Femur (tissue), 1 donor: Measurements from ENCODE around the gene CYB561A3.

ENCODE experiments used
- DNase-seq: peaks from one replicate; pipeline ENCODE4 v3.0.0-alpha.2; 2017

Gene CYB561A3

GRCh38 chr11:61342207-61342803 is 19.4 kb downstream of the CYB561A3 start:
- DNase-seq, result no peak

GRCh38 chr11:61341706-61342105 is 20.0 kb downstream of the CYB561A3 start:
- DNase-seq, result no peak

DNA sequence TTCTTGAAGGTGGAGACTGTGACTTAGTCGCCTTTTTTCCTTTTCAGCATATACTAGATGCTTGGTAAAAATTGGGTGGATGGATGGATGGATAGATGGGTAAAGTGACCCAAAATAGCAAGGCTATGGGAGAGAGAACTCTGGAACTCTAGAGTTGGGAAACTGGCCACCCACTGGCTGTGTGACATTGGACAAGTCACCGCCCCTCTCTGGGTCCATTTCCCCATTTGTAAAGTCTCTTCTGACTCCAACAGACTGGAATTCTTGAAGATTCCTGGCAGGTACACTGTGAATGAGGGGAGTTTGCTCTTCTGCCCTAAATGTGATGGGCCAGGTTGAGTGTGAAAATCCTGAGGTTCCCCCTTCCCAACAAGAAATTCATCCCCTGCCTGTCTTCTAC is 20.7 kb downstream of the CYB561A3 start:
- no peak for DNase-seq

GRCh38 chr11:61339490-61339878 is 22.2 kb downstream of the CYB561A3 start:
- DNase-seq, result no peak

- no peak for DNase-seq
Observed at GRCh38 chr11:61338783-61339489, 22.7 kb downstream of the CYB561A3 start.

DNA sequence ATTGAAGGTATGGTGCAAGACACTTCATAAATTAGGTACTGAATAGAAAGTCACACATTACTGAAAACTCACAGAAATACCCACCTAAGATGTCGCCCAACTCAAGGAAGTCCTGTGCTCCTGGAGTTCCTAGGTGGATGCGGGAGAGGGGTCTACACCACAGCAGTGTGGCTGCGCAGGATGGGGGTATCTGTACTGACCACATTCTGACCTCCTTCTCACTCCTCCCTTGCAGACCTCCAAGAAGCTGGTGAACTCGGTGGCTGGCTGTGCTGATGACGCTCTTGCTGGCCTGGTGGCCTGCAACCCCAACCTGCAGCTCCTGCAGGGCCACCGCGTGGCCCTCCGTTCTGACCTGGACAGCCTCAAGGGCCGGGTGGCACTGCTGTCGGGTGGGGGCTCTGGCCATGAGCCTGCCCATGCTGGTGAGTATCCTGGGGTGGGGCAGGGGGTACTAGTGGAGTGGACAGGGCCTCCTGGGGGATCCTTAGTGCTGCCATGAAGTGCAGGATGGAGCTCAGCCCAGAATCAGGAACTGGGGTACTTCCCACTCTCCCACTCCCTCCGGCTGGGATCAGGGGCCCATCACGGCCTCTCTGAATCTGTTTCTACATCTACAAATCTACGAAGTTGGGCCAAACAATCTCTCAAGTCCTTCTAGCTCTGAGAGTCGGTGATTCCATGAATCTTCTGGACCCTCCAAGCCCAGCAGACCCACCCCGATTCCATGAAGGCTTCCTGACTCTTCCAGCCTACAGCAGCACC is 23.8 kb downstream of the CYB561A3 start:
- no peak for DNase-seq

GRCh38 chr11:61336171-61336935 is 25.3 kb downstream of the CYB561A3 start:
- DNase-seq, result peak; percentile 84

DNA sequence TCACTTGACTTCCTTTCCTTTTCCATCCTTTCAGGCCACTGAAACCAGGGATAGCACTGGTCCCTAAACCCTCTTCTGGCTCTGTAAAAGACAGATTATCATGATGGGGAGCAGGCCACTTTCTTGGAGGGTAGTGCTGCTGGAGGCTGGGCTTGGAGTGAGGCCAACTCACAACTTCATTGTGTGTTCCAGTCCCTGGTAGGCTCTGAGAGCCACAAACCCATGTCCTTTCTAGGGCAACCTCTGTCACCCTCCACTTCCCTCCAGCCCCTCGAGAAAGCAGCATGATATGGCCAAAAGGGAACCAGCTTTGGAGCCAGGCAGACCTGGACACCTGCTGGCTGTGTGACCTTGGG is 26.3 kb downstream of the CYB561A3 start:
- DNase-seq, result no peak

DNA sequence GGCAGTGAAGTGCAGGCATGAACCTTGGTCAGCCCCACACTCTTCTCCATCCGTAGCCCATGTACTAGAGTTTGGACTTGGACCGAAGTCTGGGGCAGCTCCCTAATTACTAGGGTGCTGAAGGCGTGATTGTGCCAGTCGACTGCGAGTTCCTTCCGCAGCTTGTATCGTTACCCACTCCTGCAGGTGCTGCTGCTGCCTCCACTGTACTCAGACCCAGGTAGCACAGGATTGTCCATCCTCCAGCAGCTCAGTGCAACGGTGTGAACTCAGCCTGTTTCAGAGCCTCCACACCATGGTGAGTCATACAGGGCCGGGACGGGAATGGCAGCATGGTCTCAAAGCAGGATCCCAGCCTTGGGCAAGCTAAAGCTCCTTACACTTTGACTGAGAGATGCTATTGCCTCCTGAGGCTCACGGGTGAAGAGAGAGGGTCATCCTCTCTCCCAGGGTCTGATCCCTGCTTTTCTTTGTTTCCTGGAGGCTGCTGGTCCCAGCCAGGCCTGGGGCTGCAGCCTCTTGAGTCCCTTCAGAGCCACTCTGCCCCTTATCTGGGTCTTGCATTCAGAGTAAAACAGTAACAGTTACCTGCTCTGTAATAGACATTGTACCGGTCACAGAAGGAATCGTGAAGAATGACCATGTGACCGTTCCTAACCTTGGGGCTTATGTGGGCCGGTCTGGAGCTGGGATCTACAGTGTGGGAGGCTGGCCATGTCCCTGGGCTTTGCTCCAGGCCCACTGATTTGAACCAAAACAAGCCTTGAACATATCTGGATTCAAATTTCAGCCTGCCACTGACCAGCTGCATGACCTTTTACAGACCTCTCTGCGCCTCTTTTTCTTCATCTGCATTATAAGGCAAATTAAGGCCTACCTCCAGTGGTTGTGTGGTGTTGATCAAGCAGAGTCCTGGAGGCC is 27.0 kb downstream of the CYB561A3 start:
- DNase-seq, result no peak

DNA sequence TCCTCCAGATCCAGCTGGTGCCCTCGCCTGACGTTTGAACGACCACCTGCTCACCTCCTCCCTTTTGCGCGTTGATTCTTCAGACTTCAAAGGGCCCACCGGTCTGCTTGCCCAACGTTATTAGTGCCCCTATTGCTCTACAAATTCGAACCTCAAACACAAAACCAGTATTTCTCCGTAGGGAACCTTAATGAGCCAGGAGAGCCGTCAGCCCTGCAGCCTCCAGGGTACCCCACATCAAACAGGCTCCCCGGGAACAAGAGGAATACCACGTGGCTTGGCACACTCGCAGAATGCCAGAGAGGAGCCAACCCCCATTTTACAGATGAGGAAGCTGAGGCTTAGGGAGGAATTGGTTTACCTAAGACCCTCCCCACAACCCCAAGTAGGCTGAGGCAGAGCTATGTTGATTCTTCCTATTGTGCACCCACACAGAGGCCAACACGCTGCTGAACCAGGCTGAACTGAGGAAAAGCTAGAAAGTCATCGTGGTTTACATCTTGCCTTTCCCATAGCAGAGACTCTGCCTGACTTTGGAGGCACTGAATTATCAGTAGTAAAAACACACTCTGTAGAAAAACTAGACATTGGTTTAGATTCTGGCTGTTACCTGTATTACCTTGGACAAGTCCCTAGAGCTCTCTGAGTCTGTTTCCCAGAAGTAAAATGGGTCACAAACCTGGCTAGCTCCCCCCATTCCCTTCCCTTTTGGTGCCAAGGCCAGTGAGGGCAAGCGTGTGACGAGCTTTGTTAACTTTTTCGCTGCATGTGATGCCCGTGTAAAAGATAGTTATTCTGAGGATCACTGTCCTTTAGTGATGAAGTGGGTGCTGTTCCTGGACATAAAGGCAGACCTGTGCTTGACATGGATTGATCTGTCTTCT is 27.9 kb downstream of the CYB561A3 start:
- DNase-seq, result no peak

- peak; percentile 97 for DNase-seq
Observed at GRCh38 chr11:61332797-61333549, 28.7 kb downstream of the CYB561A3 start, which contains the start of the genes DDB1 and TKFC. Gene DDB1, minus strand, starts transcription at chr11:61333105. Its CDS starts 137 bp downstream, at chr11:61332968. Gene TKFC, plus strand, starts transcription at chr11:61333228. Its CDS starts 1,501 bp downstream, at chr11:61334729.

- DNase-seq, result no peak
Observed at GRCh38 chr11:61332281-61332796, 29.3 kb downstream of the CYB561A3 start.

- DNase-seq, result no peak
Observed at GRCh38 chr11:61331651-61332050, 30.0 kb downstream of the CYB561A3 start.

DNA sequence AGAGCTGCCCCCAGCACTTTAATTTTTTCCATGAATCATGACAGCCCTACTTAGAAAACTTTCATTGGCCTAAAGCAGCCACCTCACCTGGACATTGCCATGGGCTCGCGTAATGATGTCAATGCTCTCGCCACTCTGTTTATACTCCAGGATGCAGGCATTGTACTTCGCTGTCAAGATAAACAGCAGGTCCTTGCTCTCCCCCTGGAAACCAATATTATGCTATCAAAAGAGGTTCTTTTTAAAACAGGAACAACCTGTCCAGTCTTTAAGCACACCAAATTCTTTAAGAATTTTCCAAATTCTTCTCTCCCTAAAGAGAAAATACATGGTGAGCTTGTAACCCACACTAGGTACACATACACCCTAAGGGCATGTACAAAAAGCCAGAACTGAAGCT is 31.8 kb downstream of the CYB561A3 start:
- DNase-seq, result no peak

DNA sequence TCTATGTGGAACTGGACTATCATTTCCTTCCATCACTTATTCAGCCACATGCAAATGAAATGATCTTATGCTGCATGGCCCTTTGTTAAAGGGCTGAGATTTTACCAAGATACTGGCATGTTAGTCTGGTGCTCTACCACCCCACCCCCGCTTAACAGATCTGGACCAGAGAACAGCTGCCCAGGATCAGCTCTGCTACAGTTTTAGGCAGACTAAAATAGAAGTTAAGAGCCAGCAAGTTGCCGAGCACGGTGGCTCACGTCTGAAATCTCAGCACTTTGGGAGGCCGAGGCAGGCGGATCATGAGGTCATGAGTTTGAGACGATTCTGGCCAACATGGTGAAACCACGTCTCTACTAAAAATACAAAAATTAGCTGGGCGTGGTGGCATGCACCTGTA is 33.3 kb downstream of the CYB561A3 start:
- no peak for DNase-seq

DNA sequence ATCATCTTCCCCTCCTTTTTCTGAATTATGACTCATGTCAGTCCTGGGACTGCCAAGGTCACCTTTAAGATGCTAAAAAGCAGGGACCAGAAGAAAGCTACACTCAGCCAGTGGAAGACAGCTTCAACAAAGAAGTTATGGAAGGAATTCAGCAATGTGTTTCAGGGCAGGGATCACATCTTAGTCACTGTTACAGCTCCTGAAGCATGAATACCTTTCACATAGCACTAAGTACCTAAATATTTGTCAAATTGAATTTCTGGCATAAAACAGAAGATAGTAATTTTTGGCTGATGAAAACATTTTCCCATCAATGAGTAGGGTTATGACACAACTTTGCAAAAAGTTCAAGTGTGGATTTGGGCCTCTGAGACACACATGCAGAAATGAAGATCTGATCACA is 34.0 kb downstream of the CYB561A3 start:
- DNase-seq, result no peak

GRCh38 chr11:61325649-61326414 is 35.9 kb downstream of the CYB561A3 start:
- no peak for DNase-seq

DNA sequence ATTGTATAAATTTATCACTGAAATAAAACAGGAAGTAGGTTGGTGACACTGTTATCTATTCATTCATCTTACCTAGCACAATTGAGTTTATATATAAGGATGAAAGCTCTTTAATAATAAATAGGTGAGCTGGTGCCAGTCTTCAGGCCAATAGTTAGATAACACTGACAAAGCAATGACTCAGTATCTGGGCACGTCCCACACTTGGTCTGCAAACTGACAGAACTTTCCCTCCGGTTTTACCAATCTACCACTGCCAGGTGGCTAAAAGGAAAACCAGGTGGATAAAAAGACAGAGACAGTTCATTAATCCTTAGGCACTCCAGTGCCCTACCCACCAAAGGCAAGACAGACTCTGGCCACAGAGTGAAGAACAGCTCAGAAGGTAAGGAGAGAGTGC is 46.4 kb downstream of the CYB561A3 start:
- no peak for DNase-seq

- DNase-seq, result no peak
Observed at GRCh38 chr11:61310749-61311148, 50.9 kb downstream of the CYB561A3 start.
